PC-9 (cell line): Measurements from ENCODE around the gene CPA4.

Experiments used
- EZH2 ChIP-seq: fragments of 200-600 bp; sonication (generic); IDR thresholded peaks from 2 replicates; pipeline ENCODE4 v1.8.0; 2017; ENCODE audit warnings: antibody characterized with exemption, low read depth
- TF ChIP-seq, protein P1 (sequence below): fragments of 200-600 bp; sonication (generic); conservative IDR thresholded peaks from 2 replicates; pipeline ENCODE4 v1.6.1; 2017; ENCODE audit warnings: mixed run types, antibody characterized with exemption, mild to moderate bottlenecking, moderate library complexity

DNA sequence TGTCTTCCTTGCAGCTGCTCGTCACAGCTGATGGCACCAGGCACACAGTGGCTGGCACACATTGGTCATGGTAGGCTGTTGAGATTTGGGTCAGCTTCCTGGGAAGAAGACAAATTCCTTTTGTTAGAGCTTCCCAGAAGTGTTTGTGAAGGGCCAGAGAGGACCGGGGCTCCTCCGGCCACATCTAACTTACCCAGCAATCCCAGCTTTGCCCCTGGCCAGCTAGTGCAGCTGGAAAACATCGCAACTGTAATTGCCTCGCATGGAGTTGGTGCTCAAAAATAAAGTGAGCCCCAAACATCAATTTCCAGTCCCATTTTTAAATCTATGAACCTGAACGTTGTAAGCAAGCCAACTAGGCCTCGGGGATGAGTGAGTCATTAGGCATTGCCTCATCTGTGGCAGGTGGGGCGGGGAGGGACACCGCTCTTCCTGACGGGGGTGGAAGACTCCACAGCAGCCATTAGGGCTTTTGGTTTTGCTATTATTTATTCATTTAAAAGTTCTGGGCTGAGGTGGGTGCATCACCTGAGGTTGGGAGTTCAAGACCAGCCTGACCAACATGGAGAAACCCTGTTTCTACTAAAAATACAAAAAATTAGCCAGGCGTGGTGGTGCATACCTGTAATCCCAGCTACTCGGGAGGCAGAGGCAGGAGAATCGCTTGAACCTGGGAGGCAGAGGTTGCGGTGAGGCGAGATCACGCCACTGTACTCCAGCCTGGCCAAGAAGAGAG lies 64.1 kb downstream of the CPA4 start:
- TF ChIP-seq, protein P1, sequence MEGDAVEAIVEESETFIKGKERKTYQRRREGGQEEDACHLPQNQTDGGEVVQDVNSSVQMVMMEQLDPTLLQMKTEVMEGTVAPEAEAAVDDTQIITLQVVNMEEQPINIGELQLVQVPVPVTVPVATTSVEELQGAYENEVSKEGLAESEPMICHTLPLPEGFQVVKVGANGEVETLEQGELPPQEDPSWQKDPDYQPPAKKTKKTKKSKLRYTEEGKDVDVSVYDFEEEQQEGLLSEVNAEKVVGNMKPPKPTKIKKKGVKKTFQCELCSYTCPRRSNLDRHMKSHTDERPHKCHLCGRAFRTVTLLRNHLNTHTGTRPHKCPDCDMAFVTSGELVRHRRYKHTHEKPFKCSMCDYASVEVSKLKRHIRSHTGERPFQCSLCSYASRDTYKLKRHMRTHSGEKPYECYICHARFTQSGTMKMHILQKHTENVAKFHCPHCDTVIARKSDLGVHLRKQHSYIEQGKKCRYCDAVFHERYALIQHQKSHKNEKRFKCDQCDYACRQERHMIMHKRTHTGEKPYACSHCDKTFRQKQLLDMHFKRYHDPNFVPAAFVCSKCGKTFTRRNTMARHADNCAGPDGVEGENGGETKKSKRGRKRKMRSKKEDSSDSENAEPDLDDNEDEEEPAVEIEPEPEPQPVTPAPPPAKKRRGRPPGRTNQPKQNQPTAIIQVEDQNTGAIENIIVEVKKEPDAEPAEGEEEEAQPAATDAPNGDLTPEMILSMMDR: no peak
- no peak for TF ChIP-seq EZH2
